ENCODE measurements around the gene AFF3.

DNA sequence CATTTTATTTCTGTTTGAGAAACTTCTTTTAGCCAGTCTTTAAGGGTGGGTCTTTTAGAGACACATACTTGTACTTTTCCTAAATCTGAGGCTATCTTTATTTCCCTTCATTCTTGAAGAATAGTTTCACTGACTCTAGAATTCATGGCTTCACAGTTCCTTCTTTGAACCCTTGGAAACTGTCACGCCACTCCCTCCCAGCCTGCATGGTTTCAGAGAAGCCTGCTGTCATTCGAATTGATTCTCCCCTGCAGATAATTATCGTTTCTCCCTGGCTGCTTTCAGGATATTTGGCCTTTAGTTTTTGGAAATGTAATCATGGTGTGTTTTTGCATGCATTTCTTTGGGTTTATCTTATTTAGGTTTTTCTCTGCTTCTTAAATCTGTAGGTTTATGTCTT lies 580.6 kb downstream of the AFF3 start:
- TF ChIP-seq CTCF (IDR thresholded peaks at IDR 0.05; ENCODE audit: low read length), result no peak
- no peak for TF ChIP-seq EZH2phosphoT487 (IDR thresholded peaks at IDR 0.05; ENCODE audit: low read length)
- no peak for TF ChIP-seq EZH2 (optimal IDR thresholded peaks at IDR 0.05; ENCODE audit: low read depth, low read length)
